Measurements from ENCODE around the gene FTCD.
A peak's percentile ranks its signal among the peaks of the same experiment; 100 is the strongest.
"Not testable (repeated sequence)": the region's sequence is repeated elsewhere in the genome, so short reads cannot be mapped to it uniquely, and the experiment has no call there.

FTCD gene

DNA sequence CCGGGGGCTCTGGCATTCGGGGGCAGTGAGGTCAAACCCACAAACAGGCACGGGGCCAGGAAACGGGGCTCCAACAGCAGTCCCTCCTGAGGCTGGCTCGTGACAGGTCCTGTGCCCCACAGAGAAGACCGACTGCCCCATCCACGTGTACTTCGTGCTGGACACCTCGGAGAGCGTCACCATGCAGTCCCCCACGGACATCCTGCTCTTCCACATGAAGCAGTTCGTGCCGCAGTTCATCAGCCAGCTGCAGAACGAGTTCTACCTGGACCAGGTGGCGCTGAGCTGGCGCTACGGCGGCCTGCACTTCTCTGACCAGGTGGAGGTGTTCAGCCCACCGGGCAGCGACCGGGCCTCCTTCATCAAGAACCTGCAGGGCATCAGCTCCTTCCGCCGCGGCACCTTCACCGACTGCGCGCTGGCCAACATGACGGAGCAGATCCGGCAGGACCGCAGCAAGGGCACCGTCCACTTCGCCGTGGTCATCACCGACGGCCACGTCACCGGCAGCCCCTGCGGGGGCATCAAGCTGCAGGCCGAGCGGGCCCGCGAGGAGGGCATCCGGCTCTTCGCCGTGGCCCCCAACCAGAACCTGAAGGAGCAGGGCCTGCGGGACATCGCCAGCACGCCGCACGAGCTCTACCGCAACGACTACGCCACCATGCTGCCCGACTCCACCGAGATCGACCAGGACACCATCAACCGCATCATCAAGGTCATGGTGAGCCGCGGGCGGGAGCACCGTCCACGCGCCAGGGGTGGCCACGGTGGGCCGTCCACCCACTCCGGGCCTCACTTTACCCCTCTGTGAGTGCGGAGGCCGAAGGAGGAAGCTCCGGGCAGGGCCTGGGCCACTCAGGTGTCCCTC, 43.3 kb downstream of the FTCD start:
- DNase-seq (ENCODE audit: low read depth in 3 of 3, low spot score in 1 of 3), result no peak

DNA sequence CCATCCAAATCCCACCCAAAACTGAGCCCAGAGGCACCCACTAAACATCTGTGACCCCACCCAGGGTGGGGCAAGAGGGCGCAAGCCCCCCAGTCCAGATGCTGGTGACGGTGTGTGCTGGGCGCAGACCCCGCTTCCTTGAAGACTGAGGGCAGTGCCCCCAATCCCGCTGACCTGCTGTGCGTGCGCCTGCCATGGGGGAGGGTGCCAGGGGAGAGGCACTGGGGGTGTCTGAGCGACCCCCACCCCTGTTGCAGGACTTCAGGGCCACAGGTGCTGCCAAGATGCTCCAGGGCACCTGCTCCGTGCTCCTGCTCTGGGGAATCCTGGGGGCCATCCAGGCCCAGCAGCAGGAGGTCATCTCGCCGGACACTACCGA, 44.2 kb downstream of the FTCD start:
- no peak for DNase-seq (ENCODE audit: low read depth in 3 of 3, low spot score in 1 of 3)

DNA sequence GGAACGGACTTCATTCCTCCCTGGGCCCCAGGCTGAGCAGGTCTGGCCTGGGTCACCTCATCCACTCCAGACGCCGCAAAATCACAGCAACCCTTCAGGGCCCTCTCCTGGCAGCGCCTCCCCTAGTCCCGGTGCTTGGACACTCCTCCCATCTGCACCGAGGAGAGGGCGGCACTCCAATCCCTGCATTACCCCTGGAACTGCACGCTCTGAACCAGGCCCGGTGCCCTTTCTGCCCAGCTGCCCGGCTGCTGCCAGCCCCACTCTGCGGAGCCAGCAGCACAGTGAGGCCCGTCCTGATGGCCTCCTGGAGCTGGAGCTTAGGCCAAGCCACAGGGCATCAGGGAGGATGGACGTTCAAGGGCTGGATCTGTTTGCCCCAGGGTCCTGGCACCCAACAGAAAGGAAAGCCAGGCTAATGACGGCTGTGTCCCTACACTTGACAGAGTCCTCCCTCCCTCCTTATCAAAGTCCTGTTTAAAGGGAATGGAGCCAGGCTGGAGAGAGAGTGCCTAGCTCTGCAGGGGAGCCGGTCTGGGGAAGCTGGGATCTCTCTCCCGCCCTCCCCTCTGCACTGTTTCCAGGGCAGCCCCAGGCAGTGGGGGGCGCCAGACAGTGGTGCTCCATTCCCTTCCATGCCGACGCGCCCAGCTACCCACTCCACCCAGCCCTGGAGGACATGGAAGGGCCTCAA, 44.7 kb downstream of the FTCD start:
- no peak for DNase-seq (ENCODE audit: low read depth in 3 of 3, low spot score in 1 of 3)

DNA sequence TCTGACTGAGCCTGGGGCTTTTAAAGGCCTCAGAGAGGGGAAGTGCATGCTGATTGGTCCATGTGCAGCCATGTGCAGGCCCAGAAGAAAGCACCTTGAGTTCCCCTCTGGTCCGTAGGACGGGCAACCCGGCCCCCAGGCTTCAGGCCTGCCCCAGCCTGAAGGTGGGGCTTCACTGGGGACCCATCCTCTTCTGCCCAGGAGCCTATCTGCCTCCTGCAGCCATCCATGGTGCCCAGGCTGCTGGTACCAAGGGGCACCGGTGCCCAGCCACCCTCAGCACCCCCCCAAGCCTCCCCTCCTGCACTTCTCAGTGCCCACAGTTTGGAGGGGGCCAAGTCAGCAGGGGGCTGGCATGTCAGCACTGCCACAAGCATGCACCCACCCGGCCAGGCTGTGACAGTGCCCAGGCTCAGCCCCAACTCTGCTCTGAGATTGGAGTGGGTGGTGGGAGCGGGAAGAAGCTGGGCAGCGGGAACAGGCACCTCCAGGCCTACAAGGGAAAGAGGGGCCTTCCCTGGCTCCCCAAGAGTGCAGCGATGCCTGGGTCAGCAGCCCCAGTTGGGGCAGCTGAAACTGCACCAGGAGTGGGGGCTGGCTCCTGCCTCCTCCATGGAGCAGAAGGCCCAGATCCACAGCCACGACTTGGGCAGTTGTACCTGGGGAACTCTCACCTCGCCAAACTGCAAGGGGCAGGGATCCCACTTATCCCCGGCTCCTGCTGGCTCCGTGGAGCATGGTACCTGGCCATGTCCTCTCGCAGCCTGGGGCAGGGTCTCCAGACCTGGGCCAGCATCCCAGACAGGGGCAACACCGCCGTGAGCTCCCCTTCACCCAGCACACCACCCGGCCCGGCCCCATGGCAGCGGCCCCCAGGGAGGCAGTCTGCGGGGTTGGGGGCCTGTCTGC, 45.8 kb downstream of the FTCD start:
- no peak for DNase-seq (ENCODE audit: low read depth in 3 of 3, low spot score in 1 of 3)

DNA sequence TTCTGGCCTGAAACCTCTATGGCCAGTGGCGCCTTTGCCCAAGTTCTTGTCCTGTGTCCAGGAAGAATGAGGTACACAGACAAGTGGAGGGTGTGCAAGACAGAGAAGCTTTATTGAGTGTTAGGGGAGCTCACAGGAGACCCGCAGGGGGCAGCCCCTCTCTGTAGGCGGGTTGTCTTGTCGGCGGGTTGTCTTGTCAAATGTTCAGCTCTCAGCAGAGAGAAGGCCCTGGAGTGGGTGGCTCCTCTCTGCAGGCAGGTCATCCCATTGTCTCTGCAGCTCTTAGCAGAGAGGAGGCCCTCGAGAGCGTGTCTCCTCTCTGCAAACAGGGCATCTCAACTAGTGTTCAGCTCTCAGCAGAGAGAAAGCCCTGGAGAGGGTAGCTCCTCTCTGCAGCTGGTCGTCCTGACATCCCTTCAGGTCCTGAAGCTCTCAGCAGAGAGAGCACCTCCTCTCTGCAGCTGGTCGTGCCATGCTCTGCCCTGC, 46.5 kb downstream of the FTCD start:
- no peak for DNase-seq (ENCODE audit: low read depth in 3 of 3, low spot score in 1 of 3)

DNA sequence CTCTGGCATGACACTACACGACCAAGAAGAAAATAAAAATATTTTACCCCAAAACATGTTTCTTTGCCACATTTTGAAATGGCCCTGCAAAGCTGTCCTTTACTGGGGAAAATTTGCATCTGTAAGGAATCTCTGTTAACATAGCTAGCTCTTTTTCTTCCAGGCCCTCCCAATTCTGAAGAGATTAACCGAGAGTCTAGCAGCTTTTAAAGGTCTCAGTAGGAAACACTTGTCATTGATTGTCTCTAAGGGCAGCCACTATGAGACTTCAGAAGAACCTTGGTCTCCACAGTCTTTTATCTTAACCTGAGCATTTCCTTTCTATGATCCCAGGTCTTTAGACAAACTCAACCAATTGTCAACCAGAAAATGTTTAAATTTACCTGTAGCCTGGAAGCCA, 48.0 kb downstream of the FTCD start:
- DNase-seq (ENCODE audit: low read depth in 3 of 3, low spot score in 1 of 3), result not testable (repeated sequence)

DNA sequence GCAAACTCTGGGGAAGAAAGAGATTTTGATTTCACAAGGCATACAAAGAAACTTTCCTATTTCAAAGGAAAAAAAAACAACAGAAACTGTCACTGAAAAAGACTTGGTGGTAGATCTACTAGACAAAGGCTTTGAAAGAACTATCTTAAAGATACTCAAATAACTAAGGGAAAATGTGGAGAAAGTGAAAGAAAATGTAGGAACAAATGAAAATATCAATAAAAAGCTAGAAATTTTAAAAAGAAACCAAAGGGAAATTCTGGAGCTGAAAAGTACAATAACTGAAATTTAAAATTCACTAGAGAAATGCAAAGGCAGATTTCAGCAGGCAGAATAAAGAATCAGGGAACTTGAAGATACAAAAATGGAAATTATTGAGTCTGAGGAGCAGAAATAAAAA, 51.3 kb downstream of the FTCD start:
- no peak for DNase-seq (ENCODE audit: low read depth in 3 of 3, low spot score in 1 of 3)

DNA sequence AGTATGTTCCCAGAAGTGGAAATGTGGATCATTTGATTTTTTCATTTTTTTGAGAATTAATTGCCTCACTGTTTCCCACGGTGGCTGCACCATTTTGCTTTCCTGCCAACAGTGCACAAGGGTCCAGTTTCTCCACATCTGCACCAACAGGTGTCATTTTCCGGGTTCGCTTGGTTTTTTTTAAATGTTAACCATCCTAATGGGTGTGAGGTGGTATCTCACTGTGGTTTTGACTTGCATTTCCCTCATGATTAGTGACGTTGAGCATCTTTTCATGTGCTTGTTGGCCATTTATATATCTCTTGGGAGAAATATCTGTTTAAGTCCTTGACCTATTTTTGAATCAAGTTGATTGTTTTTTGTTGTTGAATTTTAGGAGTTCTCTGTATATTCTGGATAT, 54.5 kb downstream of the FTCD start:
- no peak for DNase-seq (ENCODE audit: low read depth in 3 of 3, low spot score in 1 of 3)

DNA sequence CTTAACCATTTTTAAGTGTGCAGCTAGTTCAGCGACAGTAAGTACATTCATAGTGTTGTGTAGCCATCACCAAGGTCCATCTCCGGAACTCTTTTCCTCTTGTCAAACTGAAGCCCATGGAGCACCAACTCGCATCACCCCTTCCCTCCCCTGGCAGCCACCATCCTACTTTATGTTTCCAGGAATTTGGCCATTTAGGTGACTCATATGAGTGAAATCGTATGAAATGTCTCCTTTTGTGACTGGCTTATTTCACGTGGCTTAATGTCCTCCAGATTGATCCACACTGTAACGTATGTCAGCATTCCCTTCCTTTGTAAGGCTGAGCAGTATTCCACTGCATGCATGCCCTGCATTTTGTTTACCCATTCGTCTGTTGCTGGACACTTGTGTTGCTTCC, 55.0 kb downstream of the FTCD start:
- DNase-seq (ENCODE audit: low read depth in 3 of 3, low spot score in 1 of 3), result no peak

DNA sequence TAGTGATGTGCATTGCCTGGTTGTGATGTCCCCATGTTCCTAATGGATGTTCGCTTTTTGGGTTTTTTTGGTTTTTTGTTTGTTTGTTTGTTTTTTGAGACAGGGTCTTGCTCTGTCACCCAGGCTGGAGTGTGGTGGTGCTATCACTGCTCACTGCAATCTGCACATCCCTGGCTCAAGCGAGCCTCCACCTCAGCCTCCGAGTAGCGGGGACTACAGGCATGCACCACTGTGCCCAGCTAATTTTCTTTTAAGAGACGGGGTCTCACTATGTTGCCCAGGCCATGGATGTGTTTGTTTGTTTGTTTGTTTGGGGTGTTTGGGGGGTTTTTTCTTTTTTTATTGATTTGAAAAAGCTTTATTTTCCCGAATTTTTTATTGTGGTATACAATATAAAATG, 55.4 kb downstream of the FTCD start:
- no peak for DNase-seq (ENCODE audit: low read depth in 3 of 3, low spot score in 1 of 3)

DNA sequence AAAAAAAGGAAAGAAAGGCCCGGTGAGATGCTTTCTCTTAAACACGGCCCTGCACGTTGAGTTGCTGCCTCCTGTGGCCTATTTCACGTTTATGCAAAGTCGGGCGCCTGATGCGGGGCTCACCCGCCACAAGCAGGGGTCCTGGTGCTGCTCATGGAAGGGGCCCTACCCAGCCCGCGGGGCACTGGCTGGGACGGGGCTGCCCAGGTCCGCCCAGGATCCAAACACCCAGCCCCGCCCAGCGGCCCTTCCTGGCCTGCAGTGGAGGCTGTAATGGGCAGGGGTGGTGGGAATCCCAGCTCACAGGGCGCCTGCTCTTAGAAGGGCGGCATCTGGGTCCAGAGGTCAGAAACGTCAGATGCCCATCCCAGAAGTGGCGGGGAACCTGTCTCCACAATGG, 55.9 kb downstream of the FTCD start:
- no peak for DNase-seq (ENCODE audit: low read depth in 3 of 3, low spot score in 1 of 3)

DNA sequence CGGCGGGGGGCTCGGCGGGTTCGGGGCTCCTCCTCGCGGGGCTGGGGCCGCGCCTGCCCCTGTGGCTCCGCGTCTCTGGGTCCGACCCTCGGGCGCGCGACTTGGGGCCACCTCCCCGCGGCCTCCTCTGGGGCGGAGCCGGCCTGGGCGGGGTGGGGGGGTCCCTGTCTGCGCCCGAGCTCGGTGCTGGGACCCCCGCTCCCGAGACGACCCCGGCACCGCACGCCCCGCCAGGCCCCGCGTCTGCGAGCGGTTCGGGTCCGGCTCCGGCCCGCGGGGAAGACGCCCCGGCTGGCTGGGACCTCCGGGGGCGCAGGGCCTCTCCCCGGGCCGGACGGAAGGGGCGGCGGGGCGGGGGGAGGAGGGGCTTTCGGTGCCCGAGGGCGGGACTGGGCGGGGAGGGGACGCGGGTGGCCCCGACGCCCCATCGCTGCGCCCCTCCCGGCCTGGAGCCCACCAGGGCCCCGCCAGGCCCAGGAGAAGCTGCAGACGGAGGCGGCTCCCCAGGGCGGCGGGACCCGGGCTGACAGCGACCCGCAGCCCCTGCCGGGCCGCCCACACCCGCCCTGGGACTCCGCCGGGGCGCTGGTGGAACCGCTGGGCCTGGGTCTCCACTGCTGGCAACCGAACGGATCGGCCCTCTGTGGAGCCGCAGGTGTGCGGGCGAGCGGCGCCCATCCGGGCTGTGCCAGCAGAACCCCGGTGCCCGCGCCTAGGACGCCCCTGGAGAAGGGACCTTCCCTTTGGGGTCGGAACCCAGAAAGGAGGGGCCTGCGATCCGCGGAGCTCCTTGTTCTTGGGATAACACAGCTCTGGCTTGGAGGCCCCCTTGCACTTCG, 56.9 kb downstream of the FTCD start:
- DNase-seq (ENCODE audit: low read depth in 3 of 3, low spot score in 1 of 3), result no peak

DNA sequence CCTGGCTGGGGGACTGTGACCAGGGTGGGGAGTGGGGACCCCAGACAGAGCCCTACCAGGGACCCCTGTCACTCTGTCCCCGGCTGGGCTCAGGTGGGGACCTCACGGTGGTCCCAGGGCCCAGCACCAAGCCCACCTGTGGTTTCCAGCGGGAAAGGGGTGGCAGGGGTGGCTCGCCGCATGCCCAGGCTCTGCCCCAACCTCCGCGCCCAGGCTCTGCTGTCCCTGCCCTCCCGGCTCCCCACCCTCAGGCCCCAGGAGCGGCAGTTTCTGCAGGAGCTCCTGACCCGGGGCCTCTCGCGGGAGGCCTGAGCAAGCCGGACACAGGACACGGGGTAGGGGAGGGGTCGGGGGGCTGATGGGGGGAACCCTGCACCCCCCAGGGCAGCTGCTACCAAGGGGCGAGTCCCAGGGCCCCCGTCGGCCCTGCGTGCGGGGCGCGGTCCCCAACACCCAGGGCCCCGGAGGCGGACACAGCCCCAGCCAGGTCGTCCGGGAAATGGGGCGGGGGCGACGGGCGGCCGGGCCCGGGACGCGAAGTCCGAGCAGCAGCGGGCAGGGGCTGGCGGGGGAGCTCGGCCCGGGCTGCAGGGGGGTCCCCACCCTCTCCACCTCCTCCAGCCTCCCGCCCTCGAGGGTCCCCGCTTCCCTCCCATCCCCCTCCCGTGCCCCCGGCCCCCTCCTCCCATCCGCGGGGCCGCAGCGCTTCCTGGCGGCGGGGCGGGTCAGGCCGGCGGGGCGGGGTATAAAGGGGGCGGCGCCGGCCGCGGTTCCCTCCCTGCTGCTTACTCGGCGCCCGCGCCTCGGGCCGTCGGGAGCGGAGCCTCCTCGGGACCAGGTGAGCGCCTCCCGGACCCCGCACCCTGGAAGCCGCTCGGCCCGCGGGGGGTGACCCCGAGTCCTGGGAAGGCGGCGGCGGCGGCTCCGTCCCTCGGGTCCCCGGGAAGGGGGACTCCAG, 57.8 kb downstream of the FTCD start, which contains the start of gene COL6A2:
Gene COL6A2, plus strand, starts transcription at position 777 of the 958 bp plus-strand sequence.
- peak in 1 of 3 donors; percentile 47 for DNase-seq (ENCODE audit: low read depth in 3 of 3, low spot score in 1 of 3)

DNA sequence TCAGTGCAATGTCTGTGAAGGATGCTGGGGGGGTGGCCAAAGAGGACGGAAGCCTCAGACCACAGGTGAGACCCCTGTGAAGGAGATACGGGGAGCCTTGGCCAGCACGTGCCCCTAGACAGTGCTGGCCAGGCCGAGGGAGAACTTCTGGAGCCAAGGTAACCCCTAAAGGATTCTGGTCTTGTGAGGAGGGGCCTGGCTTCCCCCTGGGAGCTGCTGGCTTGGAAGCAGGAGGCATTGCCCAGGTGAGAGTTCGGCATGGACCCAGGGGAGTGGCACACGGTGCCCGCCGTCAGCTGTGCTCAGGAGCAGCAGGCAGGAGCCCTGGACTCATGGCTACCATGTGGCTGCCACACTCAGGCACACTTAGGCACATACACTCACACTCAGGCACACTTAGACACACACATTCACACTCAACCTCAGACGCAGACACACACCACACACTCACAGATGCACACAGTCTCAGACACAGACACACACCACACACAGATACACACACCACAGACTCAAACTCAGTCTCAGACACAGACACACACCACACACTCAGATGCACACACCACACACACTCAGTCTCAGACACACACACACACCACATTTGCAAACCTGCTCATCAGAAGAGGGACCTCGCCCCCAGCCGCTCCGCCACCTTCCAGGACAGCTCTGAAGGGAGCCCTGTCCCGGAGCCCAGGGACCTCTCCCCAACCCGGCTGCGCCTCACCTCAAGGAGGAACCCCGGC, 58.6 kb downstream of the FTCD start:
- DNase-seq (ENCODE audit: low read depth in 3 of 3, low spot score in 1 of 3), result no peak

DNA sequence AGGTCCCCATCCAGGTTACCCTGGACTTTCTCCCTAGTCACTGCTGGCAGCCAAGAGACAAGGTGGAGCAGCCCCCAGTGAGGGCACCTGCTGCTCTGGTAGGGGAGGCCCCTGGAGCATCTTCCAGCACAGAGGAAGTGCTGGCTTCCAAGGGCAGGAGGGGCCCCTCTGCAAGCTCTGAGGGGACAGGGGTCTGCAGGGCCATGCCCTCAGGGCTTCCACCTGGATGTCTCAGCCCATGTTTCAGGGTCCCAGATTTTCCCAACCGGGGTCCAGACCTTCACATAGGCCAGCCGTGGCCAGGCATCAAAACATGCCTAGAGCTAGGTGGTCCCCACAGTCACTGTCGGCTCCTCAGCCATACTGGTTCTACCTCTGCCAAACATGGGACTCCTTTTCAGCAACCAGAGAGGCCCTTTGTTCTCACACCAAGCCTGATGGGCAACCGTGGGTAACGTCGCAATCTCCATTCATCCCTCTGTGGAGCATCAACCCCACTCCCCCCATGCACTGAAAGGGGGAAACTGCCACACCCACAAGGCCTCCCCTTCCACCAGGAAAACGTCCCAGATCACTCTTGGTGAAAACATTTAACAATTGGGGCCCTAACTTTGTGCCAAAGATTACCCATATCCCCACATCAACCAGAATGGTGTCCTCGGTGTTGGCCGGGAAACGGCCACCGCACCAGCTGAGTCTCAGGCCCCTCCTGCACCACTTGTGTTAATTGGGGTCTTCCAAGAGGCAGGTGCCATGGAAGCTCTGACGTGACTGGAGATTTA, 59.4 kb downstream of the FTCD start:
- no peak for DNase-seq (ENCODE audit: low read depth in 3 of 3, low spot score in 1 of 3)

DNA sequence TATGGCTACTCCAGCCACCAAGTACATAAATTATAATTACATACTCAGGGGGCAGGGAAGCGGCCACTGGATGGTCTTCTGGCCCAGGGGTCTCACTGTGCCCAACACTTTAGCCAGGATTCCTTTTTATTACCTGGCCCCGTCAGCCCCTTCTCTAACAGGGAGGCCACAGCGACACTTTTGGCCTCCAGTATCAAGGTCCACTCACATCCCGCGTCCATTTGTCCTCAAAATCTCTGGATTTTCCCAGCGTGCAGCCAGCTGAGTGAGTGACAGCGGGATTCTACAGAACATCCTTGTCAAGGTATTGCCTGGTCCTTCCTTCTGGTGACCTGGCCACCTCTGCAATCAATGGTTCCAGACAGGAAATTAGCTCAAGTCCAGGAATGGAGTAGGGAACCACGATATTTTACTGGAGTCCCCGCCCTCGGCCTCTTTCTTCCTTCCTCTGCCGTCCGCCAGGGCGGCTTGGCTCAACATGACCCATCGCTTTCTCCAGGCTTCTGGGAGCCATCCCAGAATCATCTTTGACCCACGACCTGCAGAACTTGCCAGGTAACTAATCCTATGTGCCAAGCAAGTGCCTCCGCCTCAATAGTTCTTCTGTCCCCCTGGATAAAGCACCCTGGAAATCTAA, 60.2 kb downstream of the FTCD start:
- DNase-seq (ENCODE audit: low read depth in 3 of 3, low spot score in 1 of 3), result no peak

DNA sequence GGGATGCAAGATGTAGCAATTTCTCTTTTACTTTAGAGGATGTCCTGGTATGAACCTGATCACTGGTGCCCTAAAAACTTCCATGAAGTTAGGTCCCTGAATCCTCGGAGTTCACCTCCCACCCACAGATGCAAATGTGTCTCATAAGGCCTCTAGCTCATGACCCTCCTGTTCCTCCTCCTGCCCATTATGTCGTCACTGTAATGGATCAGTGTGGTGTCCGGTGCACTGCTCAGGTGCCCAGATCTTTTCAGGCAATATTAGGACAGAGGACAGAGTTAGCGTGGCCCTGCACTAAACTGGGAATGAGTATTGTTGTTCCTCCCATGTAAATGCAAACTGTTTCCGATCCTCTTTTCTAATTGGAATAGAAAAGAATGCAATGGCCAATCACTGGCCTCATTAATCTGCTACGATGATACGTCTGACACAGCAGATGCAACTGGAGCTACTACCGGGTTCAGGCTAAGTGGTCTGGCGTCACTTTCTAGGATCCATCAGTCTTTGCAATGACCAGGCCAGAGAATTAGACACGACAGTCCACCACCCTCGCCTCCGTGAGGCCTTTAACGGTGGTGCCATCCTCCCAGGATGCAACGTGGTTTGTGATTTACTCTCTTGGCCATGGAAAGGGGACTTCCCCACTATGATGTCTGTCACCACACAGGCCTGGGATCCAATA, 60.8 kb downstream of the FTCD start:
- no peak for DNase-seq (ENCODE audit: low read depth in 3 of 3, low spot score in 1 of 3)

Measured in stimulated activated CD4-positive, alpha-beta T cell treated with anti-CD3 and anti-CD28 coated beads, TNF-alpha, amount 100 ng/mL, for 1 hour (primary cell).